GM19099 (cell line): ENCODE measurements around the gene ZNF862.

Experiments
- POLR2A ChIP-seq: IDR thresholded peaks from 3 replicates; pipeline ENCODE4 v1.6.1; 2011; ENCODE audit warnings: low read depth; ENCODE audit not compliant: insufficient read length; ENCODE audit errors: extremely low read depth

The ZNF862 gene

DNA sequence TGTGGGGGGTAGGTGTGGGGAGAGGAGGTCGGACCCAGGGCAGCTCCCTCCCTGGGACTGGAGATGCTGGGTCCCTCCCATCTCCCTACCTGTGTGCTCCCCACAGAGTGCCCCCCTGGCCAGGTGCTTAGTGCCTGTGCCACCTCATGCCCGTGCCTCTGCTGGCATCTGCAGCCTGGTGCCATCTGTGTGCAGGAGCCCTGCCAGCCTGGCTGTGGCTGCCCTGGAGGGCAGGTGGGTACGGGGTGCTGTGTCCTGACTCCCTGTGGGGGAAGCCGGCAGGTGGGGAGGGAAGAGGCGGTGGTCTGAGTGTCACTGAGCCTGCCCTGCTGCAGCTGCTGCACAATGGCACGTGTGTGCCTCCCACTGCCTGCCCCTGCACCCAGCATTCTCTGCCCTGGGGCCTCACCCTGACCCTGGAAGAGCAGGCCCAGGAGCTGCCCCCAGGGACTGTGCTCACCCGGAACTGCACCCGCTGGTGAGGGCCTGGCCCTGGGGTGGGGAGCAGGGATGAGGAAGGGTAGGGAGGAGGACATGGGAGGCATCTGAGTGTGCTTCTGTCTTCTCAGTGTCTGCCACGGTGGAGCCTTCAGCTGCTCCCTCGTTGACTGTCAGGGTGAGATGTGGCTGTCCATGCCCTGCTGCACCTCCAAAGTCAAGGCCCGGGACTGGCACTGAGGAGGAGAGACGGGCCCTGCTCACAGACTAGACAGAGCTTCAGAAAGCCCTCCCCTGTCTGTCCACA lies 11.7 kb upstream of the ZNF862 start:
- no peak for TF ChIP-seq POLR2A

DNA sequence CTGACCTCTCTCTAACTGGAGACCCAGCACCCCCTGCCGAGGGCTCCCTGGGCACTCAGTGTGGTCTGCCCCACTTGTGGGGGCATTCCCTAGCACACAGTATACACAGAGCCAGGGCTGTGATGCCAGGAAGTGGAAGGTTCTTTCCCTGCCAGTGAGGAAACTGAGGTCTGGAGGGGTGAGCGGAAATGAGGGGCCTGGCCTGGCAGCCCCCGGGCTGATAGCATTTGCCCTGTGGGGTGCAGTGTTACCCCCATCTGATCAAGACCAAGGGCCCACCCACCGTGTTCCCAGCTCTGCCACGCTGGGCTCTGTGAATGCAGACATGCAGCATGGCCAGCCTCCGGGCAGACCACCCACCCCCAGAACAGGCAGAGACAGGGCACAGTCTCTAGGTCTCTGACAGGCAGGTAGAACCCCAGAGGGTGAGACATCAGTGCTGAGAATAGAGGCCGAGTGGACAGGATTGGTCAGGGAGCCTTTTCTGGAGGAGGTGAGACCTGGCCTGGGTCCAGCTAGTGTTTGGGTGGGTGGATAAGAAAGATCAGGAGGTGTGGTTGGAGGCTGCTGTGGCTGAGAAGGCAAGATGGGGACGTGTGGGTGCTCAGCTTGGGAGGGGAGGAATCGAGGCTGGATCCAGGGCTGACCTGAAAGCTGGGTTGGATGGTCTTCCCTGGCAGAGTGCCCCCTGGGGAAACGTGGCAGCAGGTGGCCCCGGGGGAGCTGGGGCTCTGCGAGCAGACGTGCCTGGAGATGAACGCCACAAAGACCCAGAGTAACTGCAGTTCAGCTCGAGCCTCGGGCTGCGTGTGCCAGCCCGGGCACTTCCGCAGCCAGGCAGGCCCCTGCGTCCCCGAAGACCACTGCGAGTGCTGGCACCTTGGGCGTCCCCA lies 10.8 kb upstream of the ZNF862 start:
- no peak for TF ChIP-seq POLR2A

DNA sequence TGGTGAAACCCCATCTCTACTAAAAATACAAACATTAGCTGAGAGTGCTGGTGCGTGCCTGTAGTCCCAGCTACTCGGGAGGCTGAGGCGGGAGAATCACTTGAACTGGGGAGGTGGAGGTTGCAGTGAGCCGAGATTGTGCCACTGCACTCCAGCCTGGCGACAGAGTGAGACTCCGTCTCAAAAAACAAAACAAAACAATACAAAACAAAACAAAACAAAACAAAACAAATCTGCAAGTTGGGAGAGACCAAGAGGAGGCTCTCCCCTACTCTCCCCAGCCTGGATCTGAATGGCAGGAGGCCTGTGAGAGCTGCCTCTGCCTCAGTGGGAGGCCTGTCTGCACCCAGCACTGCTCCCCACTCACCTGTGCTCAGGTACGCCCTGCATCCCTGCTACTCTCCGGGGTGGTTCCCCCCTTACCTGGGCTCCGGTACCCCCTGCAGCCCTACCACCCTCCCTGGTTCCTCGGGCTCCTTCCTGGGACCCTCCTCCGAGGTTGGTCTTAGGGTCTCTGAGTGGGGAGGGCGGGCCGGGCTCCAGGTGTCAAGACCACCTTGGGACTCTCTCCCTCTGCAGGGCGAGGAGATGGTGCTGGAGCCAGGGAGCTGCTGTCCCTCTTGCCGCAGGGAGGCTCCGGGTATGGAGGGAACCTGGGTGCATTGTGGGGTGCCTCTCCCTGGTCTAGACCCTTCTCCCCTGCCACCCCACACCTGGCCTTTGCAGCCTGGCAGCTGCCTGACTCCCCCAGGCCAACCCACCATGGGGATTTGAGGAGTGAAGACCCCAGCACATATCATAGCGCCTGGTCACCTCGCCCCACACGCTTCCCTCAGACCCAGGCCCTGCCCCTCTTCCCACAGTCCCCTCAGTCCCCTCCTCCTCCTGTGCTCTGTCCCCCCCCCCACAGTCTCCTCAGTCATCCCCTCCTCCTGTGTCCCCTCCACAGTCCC lies 9.5 kb upstream of the ZNF862 start:
- no peak for TF ChIP-seq POLR2A

DNA sequence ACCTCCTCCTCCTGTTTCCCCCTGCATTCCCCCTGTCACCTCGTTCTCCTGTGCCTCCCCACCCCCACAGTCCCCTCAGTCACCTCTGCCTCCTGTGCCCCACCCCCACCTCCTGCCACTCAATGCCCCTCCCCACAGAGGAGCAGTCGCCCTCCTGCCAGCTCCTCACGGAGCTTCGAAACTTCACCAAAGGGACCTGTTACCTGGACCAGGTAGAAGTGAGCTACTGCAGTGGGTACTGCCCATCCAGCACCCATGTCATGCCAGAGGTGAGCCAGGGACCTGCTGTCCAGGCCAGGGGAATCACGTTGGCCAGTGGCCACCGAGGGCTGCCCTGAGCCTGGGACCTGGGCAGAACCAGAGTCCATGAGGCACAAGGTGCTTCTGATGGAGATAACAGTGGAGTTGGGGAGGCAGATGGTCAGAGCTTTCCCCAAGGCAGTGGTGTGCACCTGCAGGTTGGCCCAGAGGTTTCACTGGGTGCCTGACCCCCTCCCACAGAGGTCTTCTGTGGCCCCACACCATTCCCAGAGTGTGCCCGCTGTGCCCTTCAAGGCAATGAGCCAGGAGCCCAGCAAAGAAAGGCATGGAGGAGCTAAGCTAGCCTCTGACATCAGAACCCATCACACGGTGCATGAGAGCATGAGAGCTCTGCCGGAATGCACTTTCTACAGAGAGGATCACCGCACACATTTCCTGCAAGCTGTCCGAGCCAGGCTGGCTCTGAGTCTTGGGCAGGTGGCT lies 7.0 kb upstream of the ZNF862 start:
- no peak for TF ChIP-seq POLR2A

DNA sequence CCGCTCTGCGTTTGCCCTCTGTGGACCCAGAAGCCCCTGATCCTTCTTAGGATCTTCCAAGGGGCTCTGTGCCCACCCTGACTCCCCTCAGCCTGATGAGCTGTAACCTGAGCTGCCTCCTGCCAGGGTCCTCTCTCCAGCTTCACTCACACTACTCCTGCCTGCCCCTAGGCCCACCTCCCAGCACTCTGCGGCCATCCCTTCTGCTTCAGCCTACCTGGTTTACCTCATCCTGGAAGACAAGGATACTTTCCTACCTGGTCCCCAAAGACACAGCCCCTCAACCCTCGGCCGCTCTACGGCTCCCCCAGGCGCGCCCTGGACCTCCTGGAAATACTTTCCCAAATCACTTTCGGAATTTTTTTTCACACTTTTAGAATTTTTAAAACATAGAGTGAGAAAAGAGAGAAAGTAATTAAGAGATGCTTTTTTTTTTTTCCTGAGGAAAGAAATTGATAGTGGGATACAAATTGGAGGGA lies 6.4 kb upstream of the ZNF862 start:
- no peak for TF ChIP-seq POLR2A

DNA sequence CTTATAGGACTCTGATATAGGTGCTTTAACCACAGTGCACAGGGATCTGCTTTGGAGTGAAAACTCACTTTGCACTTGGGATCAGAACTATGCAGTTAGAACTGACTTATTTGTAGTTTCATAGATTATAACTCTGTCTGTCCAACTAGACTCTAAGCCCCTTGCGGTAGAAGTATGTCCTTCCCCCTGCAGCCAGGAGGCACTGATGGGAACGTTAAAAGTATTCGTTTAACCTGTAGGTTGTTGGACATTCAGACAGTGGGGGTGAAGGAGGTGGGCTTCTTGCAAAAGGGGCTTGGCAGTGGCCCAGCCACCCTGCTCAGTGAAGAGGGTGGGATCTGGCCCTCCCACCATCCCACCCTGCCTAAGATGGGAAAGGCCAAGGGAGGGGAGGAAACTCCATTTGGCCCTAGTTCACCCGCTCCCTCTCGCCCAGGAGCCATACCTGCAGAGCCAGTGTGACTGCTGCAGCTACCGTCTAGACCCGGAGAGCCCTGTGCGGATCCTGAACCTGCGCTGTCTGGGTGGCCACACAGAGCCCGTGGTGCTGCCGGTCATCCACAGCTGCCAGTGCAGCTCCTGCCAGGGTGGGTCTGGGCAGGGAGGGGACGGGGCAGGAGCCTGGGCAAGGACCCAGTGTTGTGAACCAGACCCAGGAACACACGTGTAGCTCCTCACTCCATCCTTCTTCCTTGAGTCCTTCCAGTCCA lies 5.7 kb upstream of the ZNF862 start:
- no peak for TF ChIP-seq POLR2A

DNA sequence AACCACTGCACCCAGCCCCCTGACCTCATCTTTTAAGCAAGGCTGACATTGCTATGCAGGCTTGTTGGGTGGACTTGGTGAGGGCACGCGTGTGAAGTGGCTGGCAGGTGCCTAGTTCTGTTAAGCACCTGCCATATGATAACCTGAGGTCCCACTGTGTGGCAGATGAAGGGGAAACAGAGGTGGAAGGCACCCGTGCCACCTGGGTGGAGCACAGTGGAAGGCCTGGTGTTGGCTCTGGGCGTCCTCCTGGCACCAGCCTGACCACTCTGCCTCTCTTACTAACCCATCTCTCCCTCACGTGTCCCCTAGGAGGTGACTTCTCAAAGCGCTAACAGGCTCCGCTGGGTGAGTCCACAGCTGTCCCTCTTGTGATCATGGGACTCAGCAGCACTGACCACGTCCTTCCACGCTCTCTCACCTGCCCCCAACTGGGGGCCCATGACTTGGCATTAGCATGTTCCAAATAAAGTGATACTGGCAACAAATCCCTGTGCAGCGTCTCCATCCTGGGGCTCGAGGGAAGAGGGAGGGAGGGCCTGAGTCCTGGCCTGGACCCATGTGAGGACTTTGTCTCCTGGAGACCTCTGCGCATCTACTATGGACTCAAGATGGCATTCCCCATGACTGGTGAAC lies 4.6 kb upstream of the ZNF862 start:
- TF ChIP-seq POLR2A: no peak

DNA sequence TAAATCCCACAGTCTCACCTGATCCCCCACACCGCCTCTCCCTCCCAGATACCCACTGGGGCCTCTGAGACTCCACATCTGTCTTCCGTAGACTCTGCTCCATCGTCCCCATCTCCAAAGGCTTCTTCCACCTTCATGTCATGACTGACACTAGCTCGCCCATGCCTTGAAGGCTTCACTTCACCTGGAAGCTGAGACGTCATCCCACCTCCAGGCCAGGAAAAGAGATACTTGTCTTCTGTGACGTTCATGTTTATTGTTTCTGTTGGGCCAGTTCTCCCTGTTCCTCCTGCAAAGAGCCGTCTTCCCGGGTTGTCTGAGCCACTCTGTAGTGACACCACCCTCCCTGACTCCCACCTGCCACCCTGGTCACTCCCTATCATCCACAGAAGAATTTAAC lies 3.6 kb upstream of the ZNF862 start:
- TF ChIP-seq POLR2A: no peak

DNA sequence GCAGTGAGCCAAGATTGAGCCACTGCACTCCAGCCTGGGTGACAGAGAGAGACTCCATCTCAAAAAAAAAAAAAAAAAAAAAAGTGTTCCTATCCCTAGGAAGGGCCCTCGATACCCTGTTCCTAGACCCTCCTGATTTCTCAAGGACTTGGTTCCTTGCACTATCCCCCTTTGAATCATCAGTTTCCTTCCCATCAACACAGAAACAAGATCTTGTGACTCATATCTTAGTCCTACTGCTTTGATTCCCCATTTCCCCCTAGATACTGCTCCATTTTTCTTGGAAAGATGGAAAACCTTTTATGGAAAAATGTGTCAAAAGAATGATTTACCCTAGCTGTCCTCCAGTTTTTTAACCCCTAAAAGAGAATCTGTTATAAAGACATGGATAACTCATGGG lies 1.7 kb upstream of the ZNF862 start:
- TF ChIP-seq POLR2A: no peak

DNA sequence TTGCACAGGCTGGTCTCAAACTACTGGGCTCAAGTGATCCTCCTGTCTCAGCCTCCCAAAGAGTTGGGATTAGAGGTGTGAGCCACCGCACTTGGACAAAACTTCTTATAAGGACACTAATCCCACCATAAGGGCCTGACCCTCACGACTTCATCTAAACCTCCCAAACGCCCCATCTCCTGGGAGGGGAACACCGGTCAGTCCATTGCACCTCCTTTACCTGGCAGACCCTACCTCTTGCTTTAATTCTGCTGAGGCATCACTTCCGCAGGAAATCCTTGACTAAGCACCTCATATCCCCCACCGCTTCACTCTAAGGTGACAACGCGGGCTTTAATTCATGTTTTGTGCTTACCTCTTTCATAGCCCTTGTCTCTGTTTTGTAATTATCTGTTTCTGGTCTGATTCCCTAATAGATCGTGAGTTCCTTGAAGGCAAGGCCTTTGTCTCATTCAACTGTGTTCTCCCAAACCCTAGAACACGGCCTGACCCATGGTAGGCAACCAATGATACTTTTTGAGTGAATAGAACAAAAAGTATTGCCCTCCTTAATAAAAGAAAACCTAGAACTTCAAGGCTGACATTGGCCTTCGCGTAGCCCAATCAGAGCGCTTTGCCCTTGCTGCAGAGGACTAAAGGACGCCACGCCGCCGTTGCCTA lies 481 bp upstream of the ZNF862 start:
- TF ChIP-seq POLR2A: no peak

DNA sequence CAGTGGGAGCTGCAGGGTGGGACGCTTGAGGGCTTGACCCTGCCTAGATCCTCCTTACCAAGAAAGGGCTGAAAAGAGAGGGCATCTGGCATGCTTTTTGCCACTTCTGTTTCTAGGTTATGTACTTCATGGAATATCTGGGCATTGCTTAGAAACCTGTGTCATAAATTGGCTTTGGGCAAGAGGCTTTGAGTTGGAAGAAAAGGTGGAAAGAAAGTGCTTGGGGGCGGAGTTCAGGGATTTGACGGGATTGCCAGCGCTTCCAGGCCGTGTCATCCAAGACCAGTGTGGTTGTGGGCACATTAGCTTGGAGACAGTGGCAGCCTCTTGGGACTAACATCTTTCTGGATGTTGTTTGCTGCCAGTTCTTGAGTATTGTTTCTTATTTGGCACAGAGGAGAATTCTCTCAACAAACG lies 825 bp downstream of the ZNF862 start:
- no peak for TF ChIP-seq POLR2A

DNA sequence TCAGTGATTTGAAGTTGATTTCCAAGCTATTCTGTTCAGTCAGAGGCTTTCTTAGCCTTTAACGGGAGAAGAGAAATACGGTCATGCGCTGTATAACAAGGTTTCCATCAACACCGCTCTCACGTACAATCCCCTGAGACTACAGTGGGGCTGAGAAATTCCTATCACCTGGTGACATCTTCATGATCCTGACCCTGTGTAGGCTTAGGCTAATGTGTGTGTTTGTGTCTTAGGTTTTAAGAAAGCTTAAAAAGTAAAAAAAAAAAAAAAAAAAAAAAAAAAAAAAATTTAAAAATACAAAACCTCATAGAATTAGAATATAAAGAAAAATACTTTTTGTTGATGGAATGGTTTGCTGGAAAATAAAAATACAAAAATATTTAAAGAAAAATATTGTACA lies 1.8 kb downstream of the ZNF862 start:
- TF ChIP-seq POLR2A: no peak

DNA sequence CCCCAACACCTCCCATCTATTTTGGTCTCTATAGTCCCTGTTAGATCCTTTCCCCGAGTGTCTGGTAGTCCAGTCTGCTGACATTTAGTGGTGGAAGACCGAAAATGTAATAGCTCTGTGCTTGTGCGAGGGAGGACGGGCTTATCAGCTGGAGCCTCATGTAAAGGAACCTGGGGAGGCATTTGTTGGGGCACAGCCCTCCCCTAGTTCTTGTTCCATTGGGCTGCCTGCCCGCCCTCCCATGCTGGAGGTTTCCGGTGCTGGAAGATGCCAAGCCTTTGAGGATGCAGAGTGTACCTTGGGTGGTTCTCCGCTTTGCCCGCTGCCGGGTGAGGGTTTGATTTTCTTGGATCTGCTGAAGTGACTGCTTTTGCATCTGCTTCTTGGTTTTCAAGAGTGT lies 5.4 kb downstream of the ZNF862 start:
- no peak for TF ChIP-seq POLR2A

DNA sequence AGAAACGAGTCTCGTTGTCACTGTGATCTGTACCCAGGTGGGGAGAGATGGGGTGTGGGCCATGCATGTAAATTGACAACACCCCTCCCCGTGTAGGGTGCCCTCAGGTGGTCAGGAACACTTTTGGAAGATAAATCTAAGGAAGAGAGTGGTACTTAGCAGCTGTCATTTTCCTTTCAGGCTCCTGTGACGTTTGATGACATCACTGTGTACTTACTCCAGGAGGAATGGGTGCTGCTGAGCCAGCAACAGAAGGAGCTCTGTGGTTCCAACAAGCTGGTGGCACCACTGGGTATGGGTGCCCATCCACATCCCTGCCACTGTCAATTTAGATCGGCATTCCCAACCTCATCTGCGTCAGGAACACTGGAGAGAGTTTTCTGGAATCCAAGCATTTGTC lies 6.3 kb downstream of the ZNF862 start:
- TF ChIP-seq POLR2A: no peak
